B cell (primary cell): ENCODE measurements around the gene GNAI2. TPM values are rescaled to one million over a fixed set of nuclear protein-coding genes. Genes with fewer than 3 reads are reported as not detected.
A peak's percentile ranks its signal among the peaks of the same experiment; 100 is the strongest.

ENCODE experiments used
- ATAC-seq: fragments of 200-7000 bp; cut with Tn5 transposase; one replicate; pipeline ENCODE4 v1.10.0; 2021; ENCODE audit warnings: low read depth, mild to moderate bottlenecking, moderate number of reproducible peaks, moderate library complexity
- CTCF ChIA-PET: fragments of 350-600 bp; sonication (Branson Sonifier 250); formaldehyde crosslinking; loops from one replicate; lab custom pipeline; 2021; ENCODE audit warnings: antibody characterized with exemption, inconsistent platforms; lab: Charles Lee
- POLR2A ChIA-PET: fragments of 350-600 bp; sonication (Branson Sonifier 250); formaldehyde crosslinking; loops from one replicate; lab custom pipeline; 2021; ENCODE audit warnings: antibody characterized with exemption; lab: Charles Lee
- DNase-seq: peaks from one replicate; pipeline ENCODE4 v3.0.0; 2013
- H2AFZ ChIP-seq: 2 replicates; pipeline ENCODE4 v1.6.1; 2012; ENCODE audit warnings: mild to moderate bottlenecking, low read depth, low read length; ENCODE audit not compliant: insufficient read depth, poor library complexity, severe bottlenecking
- H3K27ac ChIP-seq, 2 donors: 1 replicate in 1 of 2; 2 replicates in 1 of 2; pipeline ENCODE4 v1.5.1; 2012 to 2013; ENCODE audit warnings: low read length in 2 of 2, mild to moderate bottlenecking in 2 of 2, moderate library complexity in 1 of 2
- H3K27me3 ChIP-seq, 4 experiments: fragments of 200-600 bp in 1 of 4; sonication (generic) in 1 of 4; replicated peaks in 1 of 4; 1 replicate in 2 of 4; 2 replicates in 2 of 4; pipeline versions ENCODE4 v1.6.1 to v1.7.0; 2013 to 2016; ENCODE audit warnings: low read length in 3 of 4, mild to moderate bottlenecking in 2 of 4, mixed read lengths in 1 of 4, moderate library complexity in 1 of 4; ENCODE audit not compliant: insufficient read depth in 4 of 4, control insufficient read depth in 3 of 4; ENCODE audit errors: control extremely low read depth in 1 of 4
- H3K36me3 ChIP-seq, 2 experiments: replicated peaks in 1 of 2; 1 replicate in 1 of 2; 2 replicates in 1 of 2; pipeline versions ENCODE4 v1.6.1 to v1.7.1; 2013; ENCODE audit warnings: low read length in 1 of 2; ENCODE audit not compliant: insufficient read depth in 2 of 2, control insufficient read depth in 1 of 2; ENCODE audit errors: control extremely low read depth in 1 of 2, extremely low read depth in 1 of 2
- H3K4me1 ChIP-seq, 2 donors: fragments of 200-600 bp in 1 of 2; sonication (generic) in 1 of 2; 1 replicate in 1 of 2; 2 replicates in 1 of 2; pipeline versions ENCODE4 v1.5.1 to v1.6.1; 2013 to 2017; ENCODE audit warnings: low read length in 2 of 2; ENCODE audit not compliant: control insufficient read depth in 2 of 2, insufficient read depth in 2 of 2
- H3K4me2 ChIP-seq: replicated peaks from 2 replicates; pipeline ENCODE3; 2012; ENCODE audit warnings: mild to moderate bottlenecking, low read depth, low read length; ENCODE audit not compliant: poor library complexity, severe bottlenecking
- H3K4me3 ChIP-seq, 5 experiments: fragments of 200-600 bp in 1 of 5; sonication (generic) in 1 of 5; 1 replicate in 3 of 5; 2 replicates in 2 of 5; pipeline versions ENCODE4 v1.5.1 to v1.7.0; 2011 to 2016; ENCODE audit warnings: low read length in 4 of 5, mild to moderate bottlenecking in 4 of 5, low read depth in 2 of 5, control low read depth in 1 of 5, moderate library complexity in 1 of 5; ENCODE audit not compliant: insufficient read depth in 1 of 5; ENCODE audit errors: control extremely low read depth in 1 of 5, extremely low read depth in 1 of 5
- H3K79me2 ChIP-seq: fragments of 200-600 bp; sonication (generic); one replicate; pipeline ENCODE4 v1.6.0; 2016; ENCODE audit warnings: low read length; ENCODE audit not compliant: control insufficient read depth, insufficient read depth
- H3K9ac ChIP-seq: fragments of 200-600 bp; sonication (generic); 2 replicates; pipeline ENCODE4 v1.6.1; 2017; ENCODE audit warnings: mild to moderate bottlenecking, low read length, moderate library complexity
- H3K9me3 ChIP-seq, 3 donors: one replicate each; pipeline versions ENCODE4 v1.6.1 to v1.7.1; 2013; ENCODE audit warnings: low read length in 2 of 3; ENCODE audit not compliant: control insufficient read depth in 2 of 3, insufficient read depth in 1 of 3; ENCODE audit errors: control extremely low read depth in 1 of 3
- H4K20me1 ChIP-seq: 2 replicates; pipeline ENCODE4 v1.6.0; 2012; ENCODE audit warnings: mild to moderate bottlenecking, low read length; ENCODE audit not compliant: insufficient read depth, control insufficient read depth, poor library complexity, severe bottlenecking
- H3K27ac Mint-ChIP-seq: one replicate; pipeline ENCODE4 v1.8.0; 2021; ENCODE audit warnings: mixed read lengths
- H3K27me3 Mint-ChIP-seq: one replicate; pipeline ENCODE4 v1.8.0; 2021; ENCODE audit warnings: mixed read lengths
- H3K4me1 Mint-ChIP-seq: one replicate; pipeline ENCODE4 v1.8.0; 2021; ENCODE audit warnings: mixed read lengths
- H3K4me3 Mint-ChIP-seq: one replicate; pipeline ENCODE4 v1.8.0; 2021; ENCODE audit warnings: mixed read lengths
- H3K9me3 Mint-ChIP-seq: one replicate; pipeline ENCODE4 v1.8.0; 2022; ENCODE audit warnings: mixed read lengths; ENCODE audit not compliant: insufficient read depth
- EZH2 ChIP-seq: IDR thresholded peaks from 2 replicates; pipeline ENCODE4 v1.6.1; 2012; ENCODE audit warnings: borderline replicate concordance, low read depth, mild to moderate bottlenecking, moderate library complexity, low read length; ENCODE audit not compliant: insufficient read depth, poor library complexity, severe bottlenecking
- WGBS: methylation state at CpG from one replicate; pipeline ENCODE4 v1.1.5; 2013; ENCODE audit warnings: missing lambda C conversion rate; ENCODE audit not compliant: insufficient coverage; 5-methylcytosine and 5-hydroxymethylcytosine counted together
- intact Hi-C: fragments of 100-400 bp; cut with micrococcal nuclease; formaldehyde crosslinking; loops from one replicate; pipeline ENCODE4 v1.10.0; 2022
- polyA plus RNA-seq: library from polyadenylated mRNA; depleted of rRNA; stranded (reverse); fragments of >200 nt; gene quantifications from 2 replicates; pipeline ENCODE4 v1.2.3, GENCODE V29; 2012
- total RNA-seq, 2 donors: library from RNA; stranded (reverse); fragments of 120-200 nt in 1 of 2; gene quantifications; 1 replicate in 1 of 2; 2 replicates in 1 of 2; pipeline versions ENCODE4 v1.2.3 to v1.2.4, GENCODE V29; 2013 to 2022
- TF ChIP-seq, protein P1 (sequence below): fragments of 200-600 bp; IDR thresholded peaks from one replicate; pipeline ENCODE4 v1.8.0; 2022; ENCODE audit warnings: antibody characterized with exemption, mild to moderate bottlenecking

GNAI2 gene
- total and polyA plus RNA-seq, 2 donors (not counting 1 experiment from before 2014, with no cell fraction given), result 302 to 491 TPM

DNA sequence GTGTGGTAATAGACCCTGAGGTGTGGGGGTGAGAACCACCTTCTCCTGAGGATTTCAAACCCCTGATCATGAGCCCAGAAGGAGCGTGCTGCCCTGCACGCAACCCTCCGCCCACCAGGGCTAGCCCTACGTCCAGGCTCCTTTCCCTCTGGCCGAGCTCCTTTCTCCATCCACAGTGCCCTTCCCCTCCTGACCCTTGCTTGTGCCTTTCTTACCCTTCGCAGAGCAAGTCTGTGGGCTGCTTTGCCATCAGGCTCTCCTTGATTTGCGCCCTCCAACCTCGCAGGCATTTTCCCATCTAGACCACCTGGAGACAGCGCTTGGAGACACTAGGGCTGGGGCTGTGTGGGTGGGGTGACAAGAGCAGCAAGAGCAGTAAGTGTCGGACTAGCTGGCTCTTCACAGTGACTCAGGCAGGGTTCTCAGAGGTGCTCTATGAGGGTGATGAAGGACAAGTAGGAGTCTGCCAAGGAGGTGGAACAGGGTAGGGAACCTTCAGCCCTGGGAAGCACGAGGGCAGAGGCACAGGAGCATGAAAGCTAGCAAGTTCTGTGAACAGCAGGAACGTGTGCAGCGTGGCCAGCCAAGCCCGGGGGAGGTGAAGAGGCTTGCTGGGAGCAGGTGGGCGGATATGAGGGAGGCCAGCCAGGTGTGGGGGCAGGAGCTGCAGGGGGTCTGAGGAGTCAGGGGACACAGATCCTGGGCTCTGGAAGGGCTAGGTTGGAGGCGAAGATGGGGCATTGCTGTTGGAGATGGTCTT is 33.5 kb upstream of the GNAI2 start:
- CTCF ChIA-PET, result interaction anchor here (0.8 to 2.2 kb wide), 3 partner anchors 10 to 44 kb away, joined by 3 to 11 read pairs (median 5); no protein-coding TSS in a partner anchor
- Histone ChIP-seq H3K9ac (no peak overlapping the region), H3K27ac (no peak overlapping the region), H3K4me1 (peaks cover 15 to 23% of the 10 kb centered on the region in 2 donors), H3K27me3 (peaks cover 0 to 64% (median 26%) of the 10 kb centered on the region in 4 experiments), H2AFZ (no peak overlapping the region), H3K36me3 (no peaks in the 10 kb centered on the region), H3K9me3 (peaks cover 0 to 14% (median 0%) of the 10 kb centered on the region in 3 donors), H4K20me1 (no peaks in the 10 kb centered on the region), H3K4me3 (no peak overlapping the region), H3K79me2 (no peaks in the 10 kb centered on the region), H3K4me2 (no peak overlapping the region)
- DNase-seq (no peak), ATAC-seq (no peak)
- no peak for TF ChIP-seq EZH2
- TF ChIP-seq, protein P1, sequence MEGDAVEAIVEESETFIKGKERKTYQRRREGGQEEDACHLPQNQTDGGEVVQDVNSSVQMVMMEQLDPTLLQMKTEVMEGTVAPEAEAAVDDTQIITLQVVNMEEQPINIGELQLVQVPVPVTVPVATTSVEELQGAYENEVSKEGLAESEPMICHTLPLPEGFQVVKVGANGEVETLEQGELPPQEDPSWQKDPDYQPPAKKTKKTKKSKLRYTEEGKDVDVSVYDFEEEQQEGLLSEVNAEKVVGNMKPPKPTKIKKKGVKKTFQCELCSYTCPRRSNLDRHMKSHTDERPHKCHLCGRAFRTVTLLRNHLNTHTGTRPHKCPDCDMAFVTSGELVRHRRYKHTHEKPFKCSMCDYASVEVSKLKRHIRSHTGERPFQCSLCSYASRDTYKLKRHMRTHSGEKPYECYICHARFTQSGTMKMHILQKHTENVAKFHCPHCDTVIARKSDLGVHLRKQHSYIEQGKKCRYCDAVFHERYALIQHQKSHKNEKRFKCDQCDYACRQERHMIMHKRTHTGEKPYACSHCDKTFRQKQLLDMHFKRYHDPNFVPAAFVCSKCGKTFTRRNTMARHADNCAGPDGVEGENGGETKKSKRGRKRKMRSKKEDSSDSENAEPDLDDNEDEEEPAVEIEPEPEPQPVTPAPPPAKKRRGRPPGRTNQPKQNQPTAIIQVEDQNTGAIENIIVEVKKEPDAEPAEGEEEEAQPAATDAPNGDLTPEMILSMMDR, result no peak
- Mint-ChIP-seq H3K4me3 (peak overlapping the region; percentile 29), H3K9me3 (no peaks in the 10 kb centered on the region), H3K27ac (no peak overlapping the region), H3K27me3 (peaks cover 44% of the 10 kb centered on the region), H3K4me1 (peaks cover 2% of the 10 kb centered on the region)
- WGBS, result 90% methylated on average over 16 of the region's 16 CpGs
- POLR2A ChIA-PET, result no interaction called here
- intact Hi-C loops, result no loop called here
